ENCODE results near the gene KIAA1614. TPM values are rescaled to one million over a fixed set of nuclear protein-coding genes. Genes with fewer than 3 reads are reported as not detected.

KIAA1614 gene
- total RNA-seq, 1 experiment from 2014 or later: 3.3 TPM

GRCh38 chr1:180945551-180945950 is 32.9 kb downstream of the KIAA1614 start (continued):
- TF ChIP-seq, protein P1, sequence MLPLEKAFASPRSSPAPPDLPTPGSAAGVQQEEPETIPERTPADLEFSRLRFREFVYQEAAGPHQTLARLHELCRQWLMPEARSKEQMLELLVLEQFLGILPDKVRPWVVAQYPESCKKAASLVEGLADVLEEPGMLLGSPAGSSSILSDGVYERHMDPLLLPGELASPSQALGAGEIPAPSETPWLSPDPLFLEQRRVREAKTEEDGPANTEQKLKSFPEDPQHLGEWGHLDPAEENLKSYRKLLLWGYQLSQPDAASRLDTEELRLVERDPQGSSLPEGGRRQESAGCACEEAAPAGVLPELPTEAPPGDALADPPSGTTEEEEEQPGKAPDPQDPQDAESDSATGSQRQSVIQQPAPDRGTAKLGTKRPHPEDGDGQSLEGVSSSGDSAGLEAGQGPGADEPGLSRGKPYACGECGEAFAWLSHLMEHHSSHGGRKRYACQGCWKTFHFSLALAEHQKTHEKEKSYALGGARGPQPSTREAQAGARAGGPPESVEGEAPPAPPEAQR (CRISPR knock-in tag; IDR thresholded peaks at IDR 0.05): no peak
- TF ChIP-seq TCF7 (CRISPR knock-in tag; IDR thresholded peaks at IDR 0.05; ENCODE audit: low read depth): no peak
- no peak for TF ChIP-seq ZNF263 (CRISPR knock-in tag; IDR thresholded peaks at IDR 0.05; ENCODE audit: low read depth)
- TF ChIP-seq NFATC4 (CRISPR knock-in tag; IDR thresholded peaks at IDR 0.05): no peak
- TF ChIP-seq, protein P2, sequence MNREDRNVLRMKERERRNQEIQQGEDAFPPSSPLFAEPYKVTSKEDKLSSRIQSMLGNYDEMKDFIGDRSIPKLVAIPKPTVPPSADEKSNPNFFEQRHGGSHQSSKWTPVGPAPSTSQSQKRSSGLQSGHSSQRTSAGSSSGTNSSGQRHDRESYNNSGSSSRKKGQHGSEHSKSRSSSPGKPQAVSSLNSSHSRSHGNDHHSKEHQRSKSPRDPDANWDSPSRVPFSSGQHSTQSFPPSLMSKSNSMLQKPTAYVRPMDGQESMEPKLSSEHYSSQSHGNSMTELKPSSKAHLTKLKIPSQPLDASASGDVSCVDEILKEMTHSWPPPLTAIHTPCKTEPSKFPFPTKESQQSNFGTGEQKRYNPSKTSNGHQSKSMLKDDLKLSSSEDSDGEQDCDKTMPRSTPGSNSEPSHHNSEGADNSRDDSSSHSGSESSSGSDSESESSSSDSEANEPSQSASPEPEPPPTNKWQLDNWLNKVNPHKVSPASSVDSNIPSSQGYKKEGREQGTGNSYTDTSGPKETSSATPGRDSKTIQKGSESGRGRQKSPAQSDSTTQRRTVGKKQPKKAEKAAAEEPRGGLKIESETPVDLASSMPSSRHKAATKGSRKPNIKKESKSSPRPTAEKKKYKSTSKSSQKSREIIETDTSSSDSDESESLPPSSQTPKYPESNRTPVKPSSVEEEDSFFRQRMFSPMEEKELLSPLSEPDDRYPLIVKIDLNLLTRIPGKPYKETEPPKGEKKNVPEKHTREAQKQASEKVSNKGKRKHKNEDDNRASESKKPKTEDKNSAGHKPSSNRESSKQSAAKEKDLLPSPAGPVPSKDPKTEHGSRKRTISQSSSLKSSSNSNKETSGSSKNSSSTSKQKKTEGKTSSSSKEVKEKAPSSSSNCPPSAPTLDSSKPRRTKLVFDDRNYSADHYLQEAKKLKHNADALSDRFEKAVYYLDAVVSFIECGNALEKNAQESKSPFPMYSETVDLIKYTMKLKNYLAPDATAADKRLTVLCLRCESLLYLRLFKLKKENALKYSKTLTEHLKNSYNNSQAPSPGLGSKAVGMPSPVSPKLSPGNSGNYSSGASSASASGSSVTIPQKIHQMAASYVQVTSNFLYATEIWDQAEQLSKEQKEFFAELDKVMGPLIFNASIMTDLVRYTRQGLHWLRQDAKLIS (CRISPR knock-in tag; IDR thresholded peaks at IDR 0.05; ENCODE audit: borderline replicate concordance): no peak
- no peak for TF ChIP-seq ZNF138 (CRISPR knock-in tag; conservative IDR thresholded peaks at IDR 0.05)
- TF ChIP-seq FOXK1 (CRISPR knock-in tag; IDR thresholded peaks at IDR 0.05): no peak

- no peak overlapping the region for H3K27ac Mint-ChIP-seq
- no peaks in the 10 kb centered on the region for H3K9me3 Mint-ChIP-seq
- DNase-seq (ENCODE audit: low spot score) (no peak), ATAC-seq (no peak)
- POLR2A ChIA-PET: interaction anchor here (0.7 kb wide), 1 partner anchor 45 kb away, joined by 3 read pairs; no protein-coding TSS in a partner anchor
- CTCF ChIA-PET: interaction anchor here (1.0 to 2.2 kb wide), 3 partner anchors 25 to 76 kb away, joined by 3 to 11 read pairs (median 3); no protein-coding TSS in a partner anchor
- peaks cover 12% of the 10 kb centered on the region for H3K4me1 Mint-ChIP-seq
- TF ChIP-seq TCF7 (CRISPR knock-in tag; IDR thresholded peaks at IDR 0.05; ENCODE audit: low read depth): no peak
- TF ChIP-seq CREB1 (CRISPR knock-in tag; IDR thresholded peaks at IDR 0.05): no peak
- no peak for TF ChIP-seq FOXJ3 (CRISPR knock-in tag; IDR thresholded peaks at IDR 0.05; ENCODE audit: borderline replicate concordance)
- TF ChIP-seq, protein P3, sequence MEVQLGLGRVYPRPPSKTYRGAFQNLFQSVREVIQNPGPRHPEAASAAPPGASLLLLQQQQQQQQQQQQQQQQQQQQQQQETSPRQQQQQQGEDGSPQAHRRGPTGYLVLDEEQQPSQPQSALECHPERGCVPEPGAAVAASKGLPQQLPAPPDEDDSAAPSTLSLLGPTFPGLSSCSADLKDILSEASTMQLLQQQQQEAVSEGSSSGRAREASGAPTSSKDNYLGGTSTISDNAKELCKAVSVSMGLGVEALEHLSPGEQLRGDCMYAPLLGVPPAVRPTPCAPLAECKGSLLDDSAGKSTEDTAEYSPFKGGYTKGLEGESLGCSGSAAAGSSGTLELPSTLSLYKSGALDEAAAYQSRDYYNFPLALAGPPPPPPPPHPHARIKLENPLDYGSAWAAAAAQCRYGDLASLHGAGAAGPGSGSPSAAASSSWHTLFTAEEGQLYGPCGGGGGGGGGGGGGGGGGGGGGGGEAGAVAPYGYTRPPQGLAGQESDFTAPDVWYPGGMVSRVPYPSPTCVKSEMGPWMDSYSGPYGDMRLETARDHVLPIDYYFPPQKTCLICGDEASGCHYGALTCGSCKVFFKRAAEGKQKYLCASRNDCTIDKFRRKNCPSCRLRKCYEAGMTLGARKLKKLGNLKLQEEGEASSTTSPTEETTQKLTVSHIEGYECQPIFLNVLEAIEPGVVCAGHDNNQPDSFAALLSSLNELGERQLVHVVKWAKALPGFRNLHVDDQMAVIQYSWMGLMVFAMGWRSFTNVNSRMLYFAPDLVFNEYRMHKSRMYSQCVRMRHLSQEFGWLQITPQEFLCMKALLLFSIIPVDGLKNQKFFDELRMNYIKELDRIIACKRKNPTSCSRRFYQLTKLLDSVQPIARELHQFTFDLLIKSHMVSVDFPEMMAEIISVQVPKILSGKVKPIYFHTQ (CRISPR knock-in tag; IDR thresholded peaks at IDR 0.05): no peak
- TF ChIP-seq ZNF219 (CRISPR knock-in tag; IDR thresholded peaks at IDR 0.05; ENCODE audit: borderline replicate concordance): no peak
- no peak for TF ChIP-seq ZBTB21 (CRISPR knock-in tag; IDR thresholded peaks at IDR 0.05; ENCODE audit: borderline replicate concordance)
- no peak for TF ChIP-seq ATF3 (CRISPR knock-in tag; conservative IDR thresholded peaks at IDR 0.05)
- no peak for TF ChIP-seq ZBTB43 (CRISPR knock-in tag; IDR thresholded peaks at IDR 0.05)
- TF ChIP-seq MXD4 (CRISPR knock-in tag; IDR thresholded peaks at IDR 0.05; ENCODE audit: borderline replicate concordance): no peak
- TF ChIP-seq ZNF138 (CRISPR knock-in tag; conservative IDR thresholded peaks at IDR 0.05): no peak
- TF ChIP-seq SP1 (CRISPR knock-in tag; conservative IDR thresholded peaks at IDR 0.05): no peak
- TF ChIP-seq PRRX2 (CRISPR knock-in tag; IDR thresholded peaks at IDR 0.05): no peak
- H3K4me3 Mint-ChIP-seq: no peak overlapping the region
- H3K27me3 Mint-ChIP-seq (ENCODE audit: low read depth): no peaks in the 10 kb centered on the region
- no peaks in the 10 kb centered on the region; the same call in 1 of the 2 replicates for H3K36me3 Mint-ChIP-seq
Measured at GRCh38 chr1:180946056-180946455, 33.4 kb downstream of the KIAA1614 start.
